ENCODE results near the gene ACKR1.

- TF ChIP-seq EZH2 (IDR thresholded peaks at IDR 0.05) (no peak), CTCF (IDR thresholded peaks at IDR 0.05) (no peak)
These were observed 25.2 kb downstream of the ACKR1 start for GRCh38 chr1:159229896-159230295.

Data from neural progenitor cell (in vitro differentiated cells).